LNCAP (cell line): ENCODE data around the gene CLIC5.

Experiments used
- TF ChIP-seq, protein P1 (sequence below): fragments of 450-650 bp; IDR thresholded peaks from 2 replicates; pipeline ENCODE4 v1.5.1; 2017; ENCODE audit warnings: mild to moderate bottlenecking

Gene CLIC5

DNA sequence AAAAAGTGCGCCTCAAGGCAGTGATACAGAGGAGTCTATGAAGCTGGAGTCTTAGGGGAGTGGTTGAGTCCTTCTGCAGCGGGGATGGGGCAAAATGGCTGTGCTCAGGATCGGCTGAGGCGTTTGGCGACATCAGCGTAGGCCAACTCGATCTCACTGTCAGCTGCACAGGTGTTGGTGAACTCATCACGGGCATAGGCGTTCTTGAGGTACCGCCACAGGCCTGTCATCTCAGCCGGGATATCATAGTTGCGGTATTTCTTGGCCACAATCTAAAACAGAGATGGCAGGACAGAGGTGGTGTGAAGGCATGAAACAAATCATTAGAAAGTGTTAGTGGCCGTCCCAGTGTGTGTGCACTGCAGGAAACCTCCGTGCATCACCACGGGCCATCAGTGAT lies 112.7 kb downstream of the CLIC5 start:
- TF ChIP-seq, protein P1, sequence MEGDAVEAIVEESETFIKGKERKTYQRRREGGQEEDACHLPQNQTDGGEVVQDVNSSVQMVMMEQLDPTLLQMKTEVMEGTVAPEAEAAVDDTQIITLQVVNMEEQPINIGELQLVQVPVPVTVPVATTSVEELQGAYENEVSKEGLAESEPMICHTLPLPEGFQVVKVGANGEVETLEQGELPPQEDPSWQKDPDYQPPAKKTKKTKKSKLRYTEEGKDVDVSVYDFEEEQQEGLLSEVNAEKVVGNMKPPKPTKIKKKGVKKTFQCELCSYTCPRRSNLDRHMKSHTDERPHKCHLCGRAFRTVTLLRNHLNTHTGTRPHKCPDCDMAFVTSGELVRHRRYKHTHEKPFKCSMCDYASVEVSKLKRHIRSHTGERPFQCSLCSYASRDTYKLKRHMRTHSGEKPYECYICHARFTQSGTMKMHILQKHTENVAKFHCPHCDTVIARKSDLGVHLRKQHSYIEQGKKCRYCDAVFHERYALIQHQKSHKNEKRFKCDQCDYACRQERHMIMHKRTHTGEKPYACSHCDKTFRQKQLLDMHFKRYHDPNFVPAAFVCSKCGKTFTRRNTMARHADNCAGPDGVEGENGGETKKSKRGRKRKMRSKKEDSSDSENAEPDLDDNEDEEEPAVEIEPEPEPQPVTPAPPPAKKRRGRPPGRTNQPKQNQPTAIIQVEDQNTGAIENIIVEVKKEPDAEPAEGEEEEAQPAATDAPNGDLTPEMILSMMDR, result no peak

DNA sequence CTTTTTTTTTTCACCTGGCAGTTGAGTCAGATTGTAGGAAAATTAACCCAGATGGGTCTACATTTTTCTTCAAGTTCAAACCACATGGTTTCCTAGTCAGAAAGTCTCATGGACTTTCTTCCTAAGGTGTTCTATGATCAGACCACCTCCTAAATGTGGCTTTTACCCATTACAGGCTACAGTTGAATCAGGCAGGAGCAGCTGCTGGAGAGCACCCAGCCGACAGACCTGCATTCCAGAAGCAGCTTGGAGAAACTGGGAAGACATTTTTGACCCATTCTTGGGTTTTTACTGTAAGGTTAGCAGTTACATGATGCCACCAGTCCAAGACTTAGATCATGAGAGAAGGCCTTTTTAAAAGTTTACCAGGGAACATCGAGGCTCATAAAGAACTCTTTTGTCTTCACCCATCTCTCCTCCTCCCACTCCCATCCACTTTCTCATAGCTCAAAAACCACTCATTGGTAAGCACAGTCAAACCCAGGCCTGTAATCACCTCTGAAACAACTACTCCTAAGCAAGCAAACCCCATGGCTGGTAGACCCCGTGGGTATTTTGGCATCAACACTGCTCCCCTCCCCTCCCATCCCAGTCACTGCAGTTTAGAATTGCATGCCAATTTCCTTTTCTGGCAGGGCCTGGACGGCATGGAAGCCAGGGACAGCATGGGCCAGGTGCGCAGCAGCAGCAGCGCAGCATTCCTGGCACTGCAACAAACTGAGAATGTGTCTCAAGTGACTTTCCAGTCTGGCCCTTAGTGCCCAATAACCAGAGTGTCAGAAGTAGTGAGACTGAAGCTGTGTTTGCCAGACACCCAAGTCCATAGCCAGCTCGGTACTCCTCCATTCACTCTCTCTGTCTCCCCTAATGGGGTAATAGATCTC lies 113.7 kb downstream of the CLIC5 start:
- TF ChIP-seq, protein P1, result no peak

DNA sequence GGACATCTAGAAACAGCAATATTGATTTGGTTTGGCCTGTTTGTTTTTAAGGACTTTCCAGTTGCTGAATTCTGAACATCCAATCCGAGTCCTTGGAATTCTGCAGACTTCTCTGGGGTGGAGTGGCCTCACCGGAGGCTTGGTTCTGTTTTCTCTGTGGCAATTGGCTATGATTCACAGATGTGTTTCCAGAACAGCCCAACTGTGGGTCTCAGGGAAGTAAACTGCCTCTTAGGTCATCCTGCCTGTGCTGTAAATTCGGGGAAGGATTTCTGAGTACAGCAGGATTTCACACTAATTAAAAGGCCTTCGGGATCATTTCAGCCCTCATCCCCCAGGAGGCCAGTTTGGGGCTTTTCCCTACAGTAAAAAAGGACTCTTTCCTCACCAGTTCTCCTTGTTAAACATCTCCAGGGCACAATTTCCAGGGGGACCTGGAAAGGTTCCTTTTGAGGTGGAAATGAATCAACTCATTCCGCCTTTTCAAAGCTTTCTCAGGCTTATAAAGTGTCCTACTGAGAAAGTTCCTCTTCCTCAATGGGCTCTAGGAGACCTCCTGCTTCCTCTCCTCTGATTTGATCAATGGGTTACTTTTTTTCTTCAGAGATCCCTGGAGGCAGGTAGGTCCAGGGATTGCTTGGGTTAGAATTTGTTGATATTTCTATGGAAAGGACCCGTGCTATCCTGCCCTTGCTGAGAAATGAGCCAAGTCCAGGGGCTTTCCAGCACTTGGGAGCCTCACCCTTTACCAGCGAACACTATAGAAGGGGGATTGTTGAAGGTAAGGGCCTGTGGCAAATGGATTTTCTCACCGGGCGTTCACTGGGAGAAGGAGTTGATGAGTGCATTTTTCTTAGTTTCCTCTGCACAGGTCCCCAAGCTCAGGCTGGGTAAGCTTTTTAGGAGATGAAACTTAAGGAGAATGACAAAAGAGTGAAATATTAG lies 114.6 kb downstream of the CLIC5 start:
- TF ChIP-seq, protein P1, result no peak

DNA sequence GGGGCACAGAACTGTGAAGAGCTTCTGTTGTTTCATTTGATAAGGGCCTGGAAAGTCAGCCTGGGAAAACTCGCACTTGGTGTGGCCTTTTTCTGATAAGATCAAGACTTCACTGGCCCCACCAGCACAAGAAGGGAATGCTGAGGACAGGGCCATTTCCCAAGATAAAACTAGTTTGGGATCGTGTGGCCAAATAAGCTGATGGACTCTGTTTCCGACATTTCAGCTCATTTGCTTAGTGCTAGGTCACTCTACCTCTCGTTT lies 116.0 kb downstream of the CLIC5 start:
- TF ChIP-seq, protein P1, result no peak

DNA sequence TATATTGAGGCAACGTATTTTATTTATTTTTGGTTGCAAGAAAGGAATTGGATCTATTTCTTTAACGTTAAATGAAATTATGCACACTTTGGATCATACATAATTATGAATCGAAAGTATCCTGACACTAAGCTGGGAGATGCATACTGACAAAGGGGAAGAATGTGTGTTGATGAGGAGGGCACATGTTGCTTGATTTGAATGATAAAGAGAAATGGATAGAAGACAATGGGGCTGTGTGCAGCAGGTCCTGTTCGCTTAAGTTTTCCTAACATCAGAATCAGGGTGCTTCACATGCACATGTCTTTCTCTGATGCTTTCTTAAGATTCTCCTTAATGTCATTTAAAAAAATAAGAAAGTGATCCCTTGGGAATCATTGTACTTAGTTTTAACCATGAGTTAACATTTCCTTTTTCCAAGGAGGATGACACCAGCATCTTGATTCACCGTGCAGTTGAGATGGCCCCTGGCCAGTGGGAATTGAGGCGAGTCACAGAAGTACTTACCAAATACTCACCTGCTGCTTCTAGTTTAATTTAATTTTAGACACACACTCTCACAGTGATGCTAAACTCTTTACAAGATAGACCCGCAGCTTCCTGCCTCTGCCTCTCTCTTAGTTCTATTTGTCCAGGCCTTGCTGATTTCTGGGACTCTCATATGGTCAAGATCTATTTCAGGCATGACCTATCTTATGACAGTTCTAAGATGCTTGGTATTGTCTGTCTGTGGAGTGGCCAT lies 116.5 kb downstream of the CLIC5 start:
- TF ChIP-seq, protein P1, result no peak

DNA sequence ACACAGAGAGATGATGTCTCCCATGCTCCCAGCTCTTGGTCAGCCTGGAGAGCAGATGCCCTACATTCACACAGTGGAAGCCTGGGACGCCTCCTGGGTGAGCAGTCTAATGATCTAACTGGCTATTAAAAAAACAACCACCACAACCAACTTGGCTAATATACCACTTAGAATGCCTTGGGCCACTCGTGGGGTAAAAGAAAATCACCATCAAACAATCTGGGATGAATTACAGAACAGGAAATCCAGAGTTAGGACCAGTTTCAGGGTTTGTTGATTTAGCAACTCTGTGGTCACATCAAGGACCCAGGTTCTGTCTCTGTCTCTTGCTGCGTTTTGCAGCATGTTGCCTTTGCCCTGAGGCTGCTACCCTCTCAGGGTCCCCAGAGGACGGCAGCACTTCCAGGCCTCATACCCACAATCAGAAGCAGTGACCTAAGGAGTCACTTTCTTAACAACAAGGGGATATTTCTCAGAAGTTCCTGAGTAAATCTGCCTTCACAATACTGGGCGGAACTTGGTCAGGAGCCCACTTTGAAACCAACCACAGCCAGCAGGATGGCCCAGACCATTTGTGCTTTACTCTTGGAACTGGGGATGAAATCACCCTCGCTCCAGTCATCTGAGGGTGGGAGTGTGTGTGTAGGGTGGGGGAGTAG lies 118.7 kb downstream of the CLIC5 start:
- TF ChIP-seq, protein P1, result no peak

DNA sequence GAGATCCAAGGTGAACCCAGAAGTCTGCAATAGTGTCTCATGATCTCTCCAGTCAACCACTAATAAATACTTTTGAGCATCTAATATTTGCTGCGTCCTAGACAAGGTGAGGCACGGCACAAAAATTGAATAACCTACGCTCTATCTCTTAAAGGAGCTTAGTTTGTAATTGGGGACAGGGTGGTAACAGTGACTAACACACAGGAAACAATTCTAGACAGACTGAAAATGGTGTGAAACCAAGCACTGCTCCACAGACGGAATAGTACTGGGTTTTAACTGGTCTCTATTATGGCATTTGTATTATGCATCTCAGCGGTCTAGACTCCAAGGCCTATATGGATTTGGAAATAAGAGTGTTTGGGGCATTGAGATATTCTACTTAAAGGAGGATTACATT lies 120.1 kb downstream of the CLIC5 start:
- TF ChIP-seq, protein P1, result no peak
